Gastrocnemius medialis (tissue), 4 donors: ENCODE measurements around the gene CFB. TPM values are rescaled to one million over a fixed set of nuclear protein-coding genes. Genes with fewer than 3 reads are reported as not detected.

Source experiments
- ATAC-seq, 2 donors: fragments of 150-250 bp; one replicate each; pipeline ENCODE4 v1.9.1; 2016
- DNase-seq, 2 donors: peaks; one replicate each; pipeline ENCODE4 v3.0.0-alpha.2; 2019
- H3K27ac ChIP-seq, 4 donors: fragments of 200-600 bp; sonication (generic); 1 replicate in 1 of 4; 2 replicates in 3 of 4; pipeline ENCODE4 v1.5.1; 2016 to 2018; ENCODE audit warnings: mild to moderate bottlenecking in 2 of 4, moderate library complexity in 1 of 4
- H3K27me3 ChIP-seq, 3 donors: fragments of 200-600 bp; sonication (generic) in 2 of 3; 1 replicate in 1 of 3; 2 replicates in 2 of 3; pipeline versions ENCODE4 v1.5.1 to v1.6.0; 2016 to 2019; ENCODE audit warnings: mild to moderate bottlenecking in 1 of 3, moderate library complexity in 1 of 3
- H3K36me3 ChIP-seq, 2 donors: fragments of 200-600 bp; sonication (generic) in 1 of 2; one replicate each; pipeline ENCODE4 v1.5.1; 2017 to 2018
- H3K4me1 ChIP-seq, 2 donors: fragments of 200-600 bp; sonication (generic) in 1 of 2; one replicate each; pipeline ENCODE4 v1.5.1; 2016 to 2017; ENCODE audit warnings: mild to moderate bottlenecking in 2 of 2
- H3K4me3 ChIP-seq, 4 donors: fragments of 200-600 bp; sonication (generic) in 3 of 4; 1 replicate in 1 of 4; 2 replicates in 3 of 4; pipeline ENCODE4 v1.5.1; 2016 to 2019; ENCODE audit warnings: mild to moderate bottlenecking in 2 of 4
- H3K9me3 ChIP-seq, 3 donors: fragments of 200-600 bp; sonication (generic) in 2 of 3; 1 replicate in 1 of 3; 2 replicates in 2 of 3; pipeline ENCODE4 v1.5.1; 2016 to 2019
- CTCF ChIP-seq, 5 experiments: fragments of 450-650 bp in 3 of 5; fragments of 200-600 bp in 2 of 5; sonication (generic) in 2 of 5; IDR thresholded peaks in 4 of 5; conservative IDR thresholded peaks in 1 of 5; 1 replicate in 4 of 5; 2 replicates in 1 of 5; pipeline ENCODE4 v1.5.1; 2016 to 2019; ENCODE audit warnings: antibody characterized with exemption in 5 of 5, mild to moderate bottlenecking in 3 of 5, moderate library complexity in 3 of 5
- POLR2A ChIP-seq, 2 donors: fragments of 450-650 bp; IDR thresholded peaks; one replicate each; pipeline ENCODE4 v1.6.1; 2017; ENCODE audit warnings: antibody characterized with exemption in 2 of 2, mild to moderate bottlenecking in 2 of 2, moderate library complexity in 2 of 2
- in situ Hi-C, 4 donors: fragments of 200-750 bp; cut with MboI; loops; one replicate each; pipeline versions ENCODE4 v1.15.0 to v1.8.0; 2017; ENCODE audit warnings: low sequenced_read_pairs in 4 of 4
- intact Hi-C: fragments of 100-400 bp; cut with DNase I; formaldehyde crosslinking; loops from one replicate; pipeline ENCODE4 v1.15.1; 2023; ENCODE audit warnings: low total_unique reads
- total RNA-seq, 4 donors: library from RNA; depleted of rRNA; stranded (reverse); fragments of >200 nt; gene quantifications; one replicate each; pipeline versions ENCODE4 v1.1.0 to v1.2.3, GENCODE V29; 2016

Gene CFB
- total RNA-seq, 4 donors from 2014 or later: 1.0 to 13.8 (median 6.1) TPM

GRCh38 chr6:31946370-31946885, 533 bp downstream of the CFB start:
- Histone ChIP-seq H3K36me3 (no peaks in the 10 kb centered on the region), H3K4me3 (peak overlapping the region in 1 of 4 donors; percentile 13), H3K9me3 (no peaks in the 10 kb centered on the region), H3K4me1 (no peaks in the 10 kb centered on the region), H3K27me3 (peaks cover 3 to 12% (median 12%) of the 10 kb centered on the region in 3 donors), H3K27ac (peak overlapping the region; percentile 55 to 80 (median 74))
- ATAC-seq (no peak), DNase-seq (no peak)
- no peak for TF ChIP-seq CTCF (IDR thresholded peaks at IDR 0.05 in 4 of 5, conservative IDR thresholded peaks at IDR 0.05 in 1 of 5)
- TF ChIP-seq POLR2A (IDR thresholded peaks at IDR 0.05): no peak
- intact Hi-C loops (no loop called here), in situ Hi-C loops (no loop called here)

GRCh38 chr6:31947070-31947675, 1.3 kb downstream of the CFB start:
- no peak overlapping the region for H3K27ac ChIP-seq
- ATAC-seq: no peak
- in situ Hi-C loops: no loop called here

GRCh38 chr6:31947864-31948263, 2.0 kb downstream of the CFB start:
- H3K27ac ChIP-seq: no peak overlapping the region
- intact Hi-C loops (no loop called here), in situ Hi-C loops (no loop called here)

More at GRCh38 chr6:31947070-31947675, 1.3 kb downstream of the CFB start:
- H3K4me3 ChIP-seq: no peak overlapping the region
- no peaks in the 10 kb centered on the region for H3K4me1 ChIP-seq
- DNase-seq: no peak
- no peak for TF ChIP-seq CTCF (IDR thresholded peaks at IDR 0.05 in 4 of 5, conservative IDR thresholded peaks at IDR 0.05 in 1 of 5)
- TF ChIP-seq POLR2A (IDR thresholded peaks at IDR 0.05): no peak
- H3K9me3 ChIP-seq: no peaks in the 10 kb centered on the region
- H3K27me3 ChIP-seq: peaks cover 3 to 12% (median 12%) of the 10 kb centered on the region in 3 donors
- peaks cover 0 to 3% of the 10 kb centered on the region in 2 donors for H3K36me3 ChIP-seq
- intact Hi-C loops: no loop called here

GRCh38 chr6:31948306-31948705, 2.4 kb downstream of the CFB start:
- no peak for TF ChIP-seq CTCF (IDR thresholded peaks at IDR 0.05 in 4 of 5, conservative IDR thresholded peaks at IDR 0.05 in 1 of 5)
- no peak for TF ChIP-seq POLR2A (IDR thresholded peaks at IDR 0.05)
- ATAC-seq (no peak), DNase-seq (no peak)
- no peaks in the 10 kb centered on the region for H3K4me1 ChIP-seq
- H3K27me3 ChIP-seq: peaks cover 3 to 11% (median 8%) of the 10 kb centered on the region in 3 donors
- H3K9me3 ChIP-seq: no peaks in the 10 kb centered on the region
- intact Hi-C loops (no loop called here), in situ Hi-C loops (no loop called here)
- no peak overlapping the region for H3K4me3 ChIP-seq
- peaks cover 0 to 14% of the 10 kb centered on the region in 2 donors for H3K36me3 ChIP-seq
- no peak overlapping the region for H3K27ac ChIP-seq

More at GRCh38 chr6:31947864-31948263, 2.0 kb downstream of the CFB start:
- DNase-seq (no peak), ATAC-seq (no peak)
- no peaks in the 10 kb centered on the region for H3K4me1 ChIP-seq
- TF ChIP-seq POLR2A (IDR thresholded peaks at IDR 0.05): no peak
- no peak for TF ChIP-seq CTCF (IDR thresholded peaks at IDR 0.05 in 4 of 5, conservative IDR thresholded peaks at IDR 0.05 in 1 of 5)
- no peak overlapping the region for H3K4me3 ChIP-seq
- peaks cover 3 to 12% (median 12%) of the 10 kb centered on the region in 3 donors for H3K27me3 ChIP-seq
- H3K36me3 ChIP-seq: peaks cover 0 to 10% of the 10 kb centered on the region in 2 donors
- H3K9me3 ChIP-seq: no peaks in the 10 kb centered on the region
